CD4-positive, alpha-beta T cell treated with Interleukin-2 at 100 ng/mL for 4 hours (primary cell): Measurements from ENCODE around the gene SFMBT1.

Experiments used
- DNase-seq: peaks from one replicate; pipeline ENCODE4 v3.0.0-alpha.2; 2020; ENCODE audit warnings: low spot score

The SFMBT1 gene

GRCh38 chr3:52986938-52987337 is 58.9 kb downstream of the SFMBT1 start:
- DNase-seq: no peak

GRCh38 chr3:52986049-52986448 is 59.8 kb downstream of the SFMBT1 start:
- DNase-seq: no peak

- no peak for DNase-seq
Measured at GRCh38 chr3:52983828-52984227, 62.0 kb downstream of the SFMBT1 start.

GRCh38 chr3:52983336-52983807 is 62.5 kb downstream of the SFMBT1 start:
- DNase-seq: peak; percentile 53

GRCh38 chr3:52982839-52983238 is 63.0 kb downstream of the SFMBT1 start:
- no peak for DNase-seq

GRCh38 chr3:52979190-52979983 is 66.5 kb downstream of the SFMBT1 start:
- no peak for DNase-seq

- DNase-seq: no peak
Measured at GRCh38 chr3:52978109-52978754, 67.6 kb downstream of the SFMBT1 start.

- DNase-seq: no peak
Measured at GRCh38 chr3:52973806-52974205, 72.1 kb downstream of the SFMBT1 start.

- no peak for DNase-seq
Measured at GRCh38 chr3:52971895-52972294, 74.0 kb downstream of the SFMBT1 start.

- no peak for DNase-seq
Measured at GRCh38 chr3:52967398-52967797, 78.5 kb downstream of the SFMBT1 start.

GRCh38 chr3:52962160-52962559 is 83.7 kb downstream of the SFMBT1 start:
- no peak for DNase-seq

- DNase-seq: no peak
Measured at GRCh38 chr3:52959773-52960172, 86.1 kb downstream of the SFMBT1 start.

- DNase-seq: no peak
Measured at GRCh38 chr3:52939600-52939999, 106.3 kb downstream of the SFMBT1 start.

- peak; percentile 64 for DNase-seq
Measured at GRCh38 chr3:52934630-52935530, 111.0 kb downstream of the SFMBT1 start.

GRCh38 chr3:52931889-52932288 is 114.0 kb downstream of the SFMBT1 start:
- DNase-seq: no peak

- DNase-seq: no peak
Measured at GRCh38 chr3:52931328-52931727, 114.5 kb downstream of the SFMBT1 start.

GRCh38 chr3:52930748-52931147 is 115.1 kb downstream of the SFMBT1 start:
- no peak for DNase-seq

- DNase-seq: no peak
Measured at GRCh38 chr3:52926554-52926953, 119.3 kb downstream of the SFMBT1 start.

GRCh38 chr3:52925405-52926313 is 120.2 kb downstream of the SFMBT1 start:
- no peak for DNase-seq

GRCh38 chr3:52923963-52924362 is 121.9 kb downstream of the SFMBT1 start:
- DNase-seq: no peak

- DNase-seq: no peak
Measured at GRCh38 chr3:52920841-52921240, 125.0 kb downstream of the SFMBT1 start.
